Prostate gland (tissue), 2 donors: ENCODE results near the gene TRMU. TPM values are rescaled to one million over a fixed set of nuclear protein-coding genes. Genes with fewer than 3 reads are reported as not detected.

ENCODE experiments used
- DNase-seq: peaks from one replicate; pipeline ENCODE4 v3.0.0-alpha.2; 2019; ENCODE audit warnings: low spot score
- H3K27ac ChIP-seq, 2 donors: fragments of 200-600 bp; sonication (generic); 2 replicates each; pipeline ENCODE4 v1.5.1; 2017 to 2019
- H3K27me3 ChIP-seq: fragments of 200-600 bp; sonication (generic); replicated peaks from 2 replicates; pipeline ENCODE4 v1.5.1; 2019; ENCODE audit not compliant: insufficient read depth
- H3K36me3 ChIP-seq, 2 donors: fragments of 200-600 bp; sonication (generic); 1 replicate in 1 of 2; 2 replicates in 1 of 2; pipeline versions ENCODE4 v1.5.1 to v1.8.1; 2017 to 2019
- H3K4me1 ChIP-seq: fragments of 200-600 bp; sonication (generic); replicated peaks from 2 replicates; pipeline ENCODE4 v1.5.1; 2019
- H3K4me3 ChIP-seq, 2 donors: fragments of 200-600 bp; sonication (generic); 2 replicates each; pipeline ENCODE4 v1.5.1; 2017 to 2019
- H3K9me3 ChIP-seq: fragments of 200-600 bp; sonication (generic); 2 replicates; pipeline ENCODE4 v1.5.1; 2017
- POLR2A ChIP-seq: fragments of 450-650 bp; IDR thresholded peaks from one replicate; pipeline ENCODE4 v1.6.1; 2016; ENCODE audit warnings: antibody characterized with exemption, mild to moderate bottlenecking
- POLR2AphosphoS5 ChIP-seq: sonication (generic); formaldehyde crosslinking; IDR thresholded peaks from one replicate; pipeline ENCODE4 v1.6.1; 2017; ENCODE audit warnings: antibody characterized with exemption
- WGBS: methylation state at CpG from one replicate; pipeline ENCODE4 v1.1.5; 2018; 5-methylcytosine and 5-hydroxymethylcytosine counted together
- intact Hi-C: fragments of 100-400 bp; cut with DNase I; formaldehyde crosslinking; loops from one replicate; pipeline ENCODE4 v1.14.2; 2022
- total RNA-seq, 2 donors: library from RNA; depleted of rRNA; stranded (reverse); fragments of >200 nt; gene quantifications; one replicate each; pipeline ENCODE4 v1.1.0, GENCODE V29; 2016
- TF ChIP-seq, protein P1 (sequence below), 4 experiments: fragments of 200-600 bp in 2 of 4; fragments of 450-650 bp in 2 of 4; sonication (generic) in 2 of 4; IDR thresholded peaks; 1 replicate in 3 of 4; 2 replicates in 1 of 4; pipeline ENCODE4 v1.5.1; 2016 to 2019; ENCODE audit warnings: antibody characterized with exemption in 4 of 4, mild to moderate bottlenecking in 2 of 4, moderate library complexity in 2 of 4

Gene TRMU
- total RNA-seq, 2 donors from 2014 or later: 35.1 to 52.9 TPM

- no peak overlapping the region for H3K4me3 ChIP-seq
- intact Hi-C loops: no loop called here
- no peaks in the 10 kb centered on the region for H3K9me3 ChIP-seq
- TF ChIP-seq POLR2A (no peak), POLR2AphosphoS5 (no peak)
- TF ChIP-seq, protein P1, sequence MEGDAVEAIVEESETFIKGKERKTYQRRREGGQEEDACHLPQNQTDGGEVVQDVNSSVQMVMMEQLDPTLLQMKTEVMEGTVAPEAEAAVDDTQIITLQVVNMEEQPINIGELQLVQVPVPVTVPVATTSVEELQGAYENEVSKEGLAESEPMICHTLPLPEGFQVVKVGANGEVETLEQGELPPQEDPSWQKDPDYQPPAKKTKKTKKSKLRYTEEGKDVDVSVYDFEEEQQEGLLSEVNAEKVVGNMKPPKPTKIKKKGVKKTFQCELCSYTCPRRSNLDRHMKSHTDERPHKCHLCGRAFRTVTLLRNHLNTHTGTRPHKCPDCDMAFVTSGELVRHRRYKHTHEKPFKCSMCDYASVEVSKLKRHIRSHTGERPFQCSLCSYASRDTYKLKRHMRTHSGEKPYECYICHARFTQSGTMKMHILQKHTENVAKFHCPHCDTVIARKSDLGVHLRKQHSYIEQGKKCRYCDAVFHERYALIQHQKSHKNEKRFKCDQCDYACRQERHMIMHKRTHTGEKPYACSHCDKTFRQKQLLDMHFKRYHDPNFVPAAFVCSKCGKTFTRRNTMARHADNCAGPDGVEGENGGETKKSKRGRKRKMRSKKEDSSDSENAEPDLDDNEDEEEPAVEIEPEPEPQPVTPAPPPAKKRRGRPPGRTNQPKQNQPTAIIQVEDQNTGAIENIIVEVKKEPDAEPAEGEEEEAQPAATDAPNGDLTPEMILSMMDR (IDR thresholded peaks at IDR 0.05): no peak
- H3K27me3 ChIP-seq: no peaks in the 10 kb centered on the region
- peaks cover 0 to 18% of the 10 kb centered on the region in 2 donors for H3K36me3 ChIP-seq
- H3K27ac ChIP-seq: no peak overlapping the region
- H3K4me1 ChIP-seq: no peaks in the 10 kb centered on the region
- DNase-seq: no peak
- WGBS: 87% methylated on average over 7 of the region's 7 CpGs
Observed at GRCh38 chr22:46288846-46289243, 46.7 kb upstream of the TRMU start.

GRCh38 chr22:46289244-46289891 is 46.1 kb upstream of the TRMU start:
- no peaks in the 10 kb centered on the region for H3K27me3 ChIP-seq
- H3K9me3 ChIP-seq: no peaks in the 10 kb centered on the region
- intact Hi-C loops: no loop called here
- no peak overlapping the region for H3K27ac ChIP-seq
- TF ChIP-seq, protein P1 (IDR thresholded peaks at IDR 0.05): no peak
- TF ChIP-seq POLR2A (no peak), POLR2AphosphoS5 (no peak)
- no peak for DNase-seq
- H3K4me3 ChIP-seq: no peak overlapping the region
- peaks cover 0 to 13% of the 10 kb centered on the region in 2 donors for H3K36me3 ChIP-seq
- WGBS: 86% methylated on average over 33 of the region's 33 CpGs
- no peaks in the 10 kb centered on the region for H3K4me1 ChIP-seq

DNA sequence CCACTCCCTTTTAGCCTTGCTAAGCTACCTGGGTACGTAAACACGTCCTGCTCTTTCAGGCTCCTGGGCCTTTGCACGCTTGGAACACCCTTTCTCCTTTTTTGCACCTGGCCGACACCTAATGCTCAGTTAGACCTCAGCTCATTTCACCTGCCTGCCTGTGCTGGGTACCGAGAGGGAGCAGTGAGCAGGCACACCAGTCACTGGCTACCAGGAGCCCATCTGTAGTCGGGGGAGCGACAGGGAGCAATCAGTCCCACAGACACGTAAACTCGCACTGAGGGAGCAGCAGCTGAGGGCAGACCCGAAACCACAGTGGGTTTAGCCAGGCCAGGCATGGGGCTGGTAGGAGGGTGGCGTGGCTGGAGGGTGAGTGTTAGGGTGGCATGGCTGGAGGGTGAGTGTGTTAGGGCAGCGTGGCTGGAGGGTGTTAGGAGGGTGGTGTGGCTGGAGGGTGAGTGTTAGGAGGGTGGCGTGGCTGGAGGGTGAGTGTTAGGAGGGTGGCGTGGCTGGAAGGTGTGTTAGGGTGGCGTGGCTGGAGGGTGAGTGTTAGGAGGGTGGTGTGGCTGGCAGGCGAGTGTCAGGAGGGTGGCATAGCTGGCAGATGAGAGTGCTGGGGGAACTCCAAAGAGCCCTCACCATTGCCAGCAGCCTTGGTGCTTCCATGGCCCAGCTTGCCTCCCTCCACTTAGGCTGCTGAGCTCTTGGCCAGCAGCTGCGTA is 45.2 kb upstream of the TRMU start:
- TF ChIP-seq POLR2AphosphoS5 (no peak), POLR2A (no peak)
- TF ChIP-seq, protein P1 (IDR thresholded peaks at IDR 0.05): no peak
- Histone ChIP-seq H3K4me3 (no peak overlapping the region), H3K4me1 (no peaks in the 10 kb centered on the region), H3K27ac (no peak overlapping the region), H3K9me3 (no peaks in the 10 kb centered on the region), H3K27me3 (no peaks in the 10 kb centered on the region), H3K36me3 (peaks cover 0 to 8% of the 10 kb centered on the region in 2 donors)
- WGBS: 96% methylated on average over 17 of the region's 17 CpGs
- intact Hi-C loops: no loop called here
- no peak for DNase-seq

DNA sequence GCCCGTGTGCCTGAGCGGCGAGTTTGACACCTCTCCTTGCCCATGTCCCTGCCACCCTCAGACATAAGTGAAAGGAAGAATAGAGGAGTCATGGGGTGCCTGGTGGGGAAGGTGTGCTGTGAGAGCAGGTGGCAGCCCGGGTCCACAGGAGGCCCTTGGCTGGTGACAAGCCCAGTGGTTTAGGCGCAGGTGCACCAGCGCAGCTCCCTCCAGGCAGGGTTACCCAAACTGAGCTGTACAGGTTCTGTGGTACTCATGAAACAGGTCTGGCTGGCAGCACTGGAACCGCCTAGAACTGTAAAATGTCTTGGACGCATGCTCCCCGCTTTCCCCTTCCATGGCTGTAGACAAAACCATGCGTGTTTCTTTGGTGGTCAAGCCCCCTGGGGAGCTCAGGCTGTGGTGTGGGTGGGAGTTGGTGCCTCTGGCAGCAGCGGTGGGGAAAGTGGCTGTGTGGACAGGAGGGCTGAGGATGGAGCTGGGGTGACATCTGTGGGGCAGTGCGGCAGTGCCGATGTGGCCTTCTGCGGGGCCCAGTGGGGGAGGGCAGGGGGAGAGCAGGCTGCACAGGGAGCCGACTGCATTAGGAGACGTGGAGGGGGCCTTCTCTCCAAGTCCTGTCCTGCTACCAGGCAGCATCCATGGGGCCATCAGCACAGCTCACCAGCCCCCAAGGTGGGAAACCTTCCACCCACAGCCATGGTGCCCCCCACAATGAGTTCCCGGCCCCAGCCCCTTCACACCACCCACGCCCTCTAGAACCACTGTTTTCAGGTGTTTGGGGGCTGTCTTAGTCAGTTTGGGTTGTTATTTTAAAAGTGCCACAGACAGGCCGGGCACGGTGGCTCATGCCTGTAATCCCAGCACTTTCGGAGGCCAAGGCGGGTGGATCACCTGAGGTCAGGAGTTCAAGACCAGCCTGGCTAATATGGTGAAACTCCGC is 44.4 kb upstream of the TRMU start:
- Histone ChIP-seq H3K36me3 (peaks cover 0 to 8% of the 10 kb centered on the region in 2 donors), H3K4me3 (no peak overlapping the region), H3K4me1 (no peaks in the 10 kb centered on the region), H3K27ac (no peak overlapping the region), H3K27me3 (no peaks in the 10 kb centered on the region), H3K9me3 (no peaks in the 10 kb centered on the region)
- WGBS: 96% methylated on average over 23 of the region's 23 CpGs
- DNase-seq: no peak
- TF ChIP-seq, protein P1 (IDR thresholded peaks at IDR 0.05): no peak
- TF ChIP-seq POLR2AphosphoS5 (no peak), POLR2A (no peak)
- intact Hi-C loops: no loop called here
